G401 (cell line): ENCODE results near the gene KSR1. TPM values are rescaled to one million over a fixed set of nuclear protein-coding genes. Genes with fewer than 3 reads are reported as not detected.
A peak's percentile ranks its signal among the peaks of the same experiment; 100 is the strongest.
"Not testable (repeated sequence)": the region's sequence is repeated elsewhere in the genome, so short reads cannot be mapped to it uniquely, and the experiment has no call there.

Source experiments
- DNase-seq: peaks from one replicate; pipeline ENCODE4 v3.0.0-alpha.2; 2015; ENCODE audit warnings: low spot score
- in situ Hi-C: cut with HindIII; loops from 2 replicates; pipeline ENCODE4 v1.10.0; 2016; ENCODE audit warnings: low sequenced_read_pairs, mixed read lengths
- total RNA-seq: library from RNA; depleted of rRNA; stranded (reverse); fragments of >200 nt; shearing (Covaris generic); gene quantifications from 2 replicates; pipeline ENCODE4 v1.2.3, GENCODE V29; 2014

KSR1 gene
- total RNA-seq, 1 experiment from 2014 or later, result 6.0 TPM

GRCh38 chr17:27449541-27449940, 6.7 kb upstream of the KSR1 start:
- DNase-seq, result no peak

GRCh38 chr17:27449988-27450387, 6.3 kb upstream of the KSR1 start:
- no peak for DNase-seq
- in situ Hi-C loops, result loop anchor here (25.0 kb wide), 1 partner anchor 112 kb away; no protein-coding TSS in a partner anchor

More at GRCh38 chr17:27449541-27449940, 6.7 kb upstream of the KSR1 start:
- in situ Hi-C loops, result loop anchor here (25.0 kb wide), 1 partner anchor 113 kb away; no protein-coding TSS in a partner anchor

GRCh38 chr17:27450416-27450815, 5.8 kb upstream of the KSR1 start:
- in situ Hi-C loops, result no loop called here

GRCh38 chr17:27451906-27452305, 4.3 kb upstream of the KSR1 start:
- in situ Hi-C loops, result no loop called here
- no peak for DNase-seq

More at GRCh38 chr17:27450416-27450815, 5.8 kb upstream of the KSR1 start:
- no peak for DNase-seq

- DNase-seq, result no peak
- in situ Hi-C loops, result no loop called here
Observed at GRCh38 chr17:27452828-27453227, 3.4 kb upstream of the KSR1 start.

- DNase-seq, result no peak
- in situ Hi-C loops, result no loop called here
Observed at GRCh38 chr17:27453471-27453870, 2.8 kb upstream of the KSR1 start.

GRCh38 chr17:27454089-27454488, 2.2 kb upstream of the KSR1 start:
- in situ Hi-C loops, result no loop called here
- no peak for DNase-seq

- in situ Hi-C loops, result no loop called here
- peak; percentile 62 for DNase-seq
Observed at GRCh38 chr17:27455236-27455913, 873 bp upstream of the KSR1 start.

GRCh38 chr17:27456681-27457359, 572 bp downstream of the KSR1 start:
- DNase-seq, result peak; percentile 10
- in situ Hi-C loops, result no loop called here

- peak; percentile 24 for DNase-seq
- in situ Hi-C loops, result no loop called here
Observed at GRCh38 chr17:27457360-27457715, 1.1 kb downstream of the KSR1 start.

- DNase-seq, result peak; percentile 7
- in situ Hi-C loops, result no loop called here
Observed at GRCh38 chr17:27457731-27458523, 1.7 kb downstream of the KSR1 start.

GRCh38 chr17:27458524-27458908, 2.3 kb downstream of the KSR1 start:
- in situ Hi-C loops, result no loop called here

GRCh38 chr17:27459433-27459832, 3.2 kb downstream of the KSR1 start:
- in situ Hi-C loops, result no loop called here
- no peak for DNase-seq

More at GRCh38 chr17:27458524-27458908, 2.3 kb downstream of the KSR1 start:
- DNase-seq, result no peak

- in situ Hi-C loops, result no loop called here
- DNase-seq, result no peak
Observed at GRCh38 chr17:27460196-27460725, 4.0 kb downstream of the KSR1 start.

- in situ Hi-C loops, result no loop called here
- DNase-seq, result no peak
Observed at GRCh38 chr17:27461192-27461859, 5.1 kb downstream of the KSR1 start.

- DNase-seq, result no peak
Observed at GRCh38 chr17:27462149-27462548, 5.9 kb downstream of the KSR1 start.

GRCh38 chr17:27462714-27463113, 6.5 kb downstream of the KSR1 start:
- in situ Hi-C loops, result no loop called here
- no peak for DNase-seq

More at GRCh38 chr17:27462149-27462548, 5.9 kb downstream of the KSR1 start:
- in situ Hi-C loops, result no loop called here

- in situ Hi-C loops, result no loop called here
- no peak for DNase-seq
Observed at GRCh38 chr17:27463235-27463677, 7.0 kb downstream of the KSR1 start.

GRCh38 chr17:27464019-27464418, 7.8 kb downstream of the KSR1 start:
- DNase-seq, in situ Hi-C loops: not testable (repeated sequence)
